Mesendoderm (in vitro differentiated cells): ENCODE data around the gene FCGR1A. TPM values are rescaled to one million over a fixed set of nuclear protein-coding genes. Genes with fewer than 3 reads are reported as not detected.
"Not testable (repeated sequence)": the region's sequence is repeated elsewhere in the genome, so short reads cannot be mapped to it uniquely, and the experiment has no call there.

Experiments used
- DNase-seq: peaks from one replicate; pipeline ENCODE4 v3.0.0; 2013
- H2AK5ac ChIP-seq: 2 replicates; pipeline ENCODE4 v1.6.1; 2013; ENCODE audit warnings: low read length, inconsistent platforms
- H2BK120ac ChIP-seq: 2 replicates; pipeline ENCODE4 v1.6.1; 2013; ENCODE audit warnings: low read depth, mild to moderate bottlenecking, low read length, moderate library complexity, mixed read lengths
- H2BK15ac ChIP-seq: replicated peaks from 2 replicates; pipeline ENCODE4 v1.6.1; 2013; ENCODE audit warnings: low read depth, mild to moderate bottlenecking, moderate library complexity
- H2BK5ac ChIP-seq: 2 replicates; pipeline ENCODE4 v1.6.1; 2013; ENCODE audit warnings: low read length, inconsistent platforms
- H3K18ac ChIP-seq: 2 replicates; pipeline ENCODE4 v1.6.1; 2013; ENCODE audit warnings: mild to moderate bottlenecking, low read length, mixed read lengths
- H3K23ac ChIP-seq: one replicate; pipeline ENCODE4 v1.6.1; 2013; ENCODE audit warnings: low read length
- H3K27ac ChIP-seq: 2 replicates; pipeline ENCODE4 v1.5.1; 2013; ENCODE audit warnings: low read depth, mild to moderate bottlenecking, inconsistent platforms, low read length, moderate library complexity
- H3K27me3 ChIP-seq: 2 replicates; pipeline ENCODE4 v1.6.1; 2013; ENCODE audit warnings: low read length, control low read depth, mild to moderate bottlenecking, inconsistent platforms; ENCODE audit not compliant: insufficient read depth, poor library complexity
- H3K36me3 ChIP-seq: 2 replicates; pipeline ENCODE4 v1.6.1; 2013; ENCODE audit warnings: low read length, inconsistent platforms; ENCODE audit not compliant: control insufficient read depth, insufficient read depth
- H3K4ac ChIP-seq: one replicate; pipeline ENCODE4 v1.6.1; 2013; ENCODE audit warnings: low read depth, mild to moderate bottlenecking, low read length, moderate library complexity
- H3K4me1 ChIP-seq: 2 replicates; pipeline ENCODE4 v1.6.1; 2013; ENCODE audit warnings: low read depth, low read length, inconsistent platforms; ENCODE audit not compliant: control insufficient read depth
- H3K4me2 ChIP-seq: 2 replicates; pipeline ENCODE4 v1.6.1; 2013; ENCODE audit warnings: low read length
- H3K4me3 ChIP-seq: 2 replicates; pipeline ENCODE4 v1.5.1; 2013; ENCODE audit warnings: mild to moderate bottlenecking, low read length
- H3K56ac ChIP-seq: one replicate; pipeline ENCODE4 v1.6.1; 2013; ENCODE audit warnings: low read length
- H3K79me1 ChIP-seq: 2 replicates; pipeline ENCODE4 v1.6.1; 2013; ENCODE audit warnings: low read length, inconsistent platforms
- H3K79me2 ChIP-seq: 2 replicates; pipeline ENCODE4 v1.6.1; 2013; ENCODE audit warnings: mild to moderate bottlenecking, low read length; ENCODE audit not compliant: control insufficient read depth, insufficient read depth
- H3K9ac ChIP-seq: 2 replicates; pipeline ENCODE4 v1.6.1; 2013; ENCODE audit warnings: low read length, inconsistent platforms
- H4K5ac ChIP-seq: one replicate; pipeline ENCODE4 v1.6.1; 2013; ENCODE audit warnings: low read length
- H4K8ac ChIP-seq: one replicate; pipeline ENCODE4 v1.6.1; 2013; ENCODE audit warnings: low read depth, mild to moderate bottlenecking, control low read depth, low read length, moderate library complexity
- WGBS: extraction: QIAGEN DNeasy Blood & Tissue Kit; methylation state at CpG from one replicate; pipeline ENCODE4 v1.1.7; 2013; ENCODE audit warnings: low lambda C conversion rate, missing lambda C conversion rate; ENCODE audit not compliant: insufficient coverage; ENCODE audit errors: extremely low coverage; 5-methylcytosine and 5-hydroxymethylcytosine counted together
- polyA plus RNA-seq, 2 experiments: library from polyadenylated mRNA; stranded (reverse); fragments of 200-250 nt; gene quantifications; one replicate each; pipeline ENCODE4 v1.2.3, GENCODE V29; 2013

The FCGR1A gene
- not detected for polyA plus RNA-seq (2013, experiment 1 of 2)
- polyA plus RNA-seq (2013, experiment 2 of 2): not detected

- H3K4ac ChIP-seq, H3K36me3 ChIP-seq, H3K27ac ChIP-seq, H4K8ac ChIP-seq, H2BK120ac ChIP-seq, H3K23ac ChIP-seq, H3K4me2 ChIP-seq, H3K79me1 ChIP-seq, H3K4me3 ChIP-seq, H4K5ac ChIP-seq, DNase-seq, H3K27me3 ChIP-seq, H2AK5ac ChIP-seq, H2BK5ac ChIP-seq, H3K56ac ChIP-seq, H3K9ac ChIP-seq, H2BK15ac ChIP-seq, H3K18ac ChIP-seq, H3K79me2 ChIP-seq, H3K4me1 ChIP-seq: not testable (repeated sequence)
- WGBS: no CpG with 5 or more reads among the region's 2 CpGs
Measured at GRCh38 chr1:149782600-149782999, at the start of gene FCGR1A. Gene FCGR1A, plus strand, starts transcription at chr1:149782694. Its CDS starts 50 bp downstream, at chr1:149782744.

GRCh38 chr1:149732781-149733180 lies 49.7 kb upstream of the FCGR1A start:
- not testable (repeated sequence) for H4K8ac ChIP-seq, H3K4me1 ChIP-seq, H2BK5ac ChIP-seq, H3K56ac ChIP-seq, H3K4me3 ChIP-seq, H3K18ac ChIP-seq, H2BK15ac ChIP-seq, H3K4me2 ChIP-seq, DNase-seq, H3K27me3 ChIP-seq, H3K36me3 ChIP-seq, H3K23ac ChIP-seq, H2AK5ac ChIP-seq, H2BK120ac ChIP-seq, H3K79me1 ChIP-seq, H3K27ac ChIP-seq, H3K4ac ChIP-seq, H4K5ac ChIP-seq, H3K9ac ChIP-seq, H3K79me2 ChIP-seq
- no CpG with 5 or more reads among the region's 2 CpGs for WGBS

- not testable (repeated sequence) for H3K27me3 ChIP-seq
Measured at GRCh38 chr1:149734692-149735091, 47.8 kb upstream of the FCGR1A start.

GRCh38 chr1:149740148-149740581 lies 42.3 kb upstream of the FCGR1A start:
- not testable (repeated sequence) for H3K4me2 ChIP-seq, H3K27me3 ChIP-seq, H2AK5ac ChIP-seq, H3K4me1 ChIP-seq, H3K79me2 ChIP-seq, H3K18ac ChIP-seq, H3K23ac ChIP-seq, H2BK5ac ChIP-seq, H3K36me3 ChIP-seq, H3K27ac ChIP-seq, H3K9ac ChIP-seq, H4K5ac ChIP-seq, H3K4ac ChIP-seq, H2BK120ac ChIP-seq, H2BK15ac ChIP-seq, H3K56ac ChIP-seq, H4K8ac ChIP-seq, H3K79me1 ChIP-seq
- no CpG with 5 or more reads among the region's 26 CpGs for WGBS
- peak overlapping the region; percentile 17 for H3K4me3 ChIP-seq
- DNase-seq: peak; percentile 80

More at GRCh38 chr1:149734692-149735091, 47.8 kb upstream of the FCGR1A start:
- not testable (repeated sequence) for DNase-seq, H2BK120ac ChIP-seq, H2AK5ac ChIP-seq, H3K79me1 ChIP-seq, H2BK5ac ChIP-seq, H3K18ac ChIP-seq, H4K8ac ChIP-seq, H3K4me2 ChIP-seq, H3K9ac ChIP-seq, H3K56ac ChIP-seq, H4K5ac ChIP-seq, H3K4me1 ChIP-seq, H3K4ac ChIP-seq, H3K36me3 ChIP-seq, H3K27ac ChIP-seq, H3K23ac ChIP-seq, H3K79me2 ChIP-seq, H2BK15ac ChIP-seq, H3K4me3 ChIP-seq
- no CpG with 5 or more reads among the region's 1 CpG for WGBS

GRCh38 chr1:149740590-149741230 lies 41.8 kb upstream of the FCGR1A start:
- DNase-seq, H3K18ac ChIP-seq, H4K5ac ChIP-seq, H3K56ac ChIP-seq, H3K9ac ChIP-seq, H3K23ac ChIP-seq, H3K4me2 ChIP-seq, H3K4ac ChIP-seq, H3K36me3 ChIP-seq, H3K4me3 ChIP-seq, H3K79me1 ChIP-seq, H2BK5ac ChIP-seq, H4K8ac ChIP-seq, H2BK15ac ChIP-seq, H3K79me2 ChIP-seq, H3K4me1 ChIP-seq, H3K27ac ChIP-seq, H2BK120ac ChIP-seq, H2AK5ac ChIP-seq, H3K27me3 ChIP-seq: not testable (repeated sequence)
- WGBS: no CpG with 5 or more reads among the region's 13 CpGs

- not testable (repeated sequence) for H3K79me1 ChIP-seq, H4K8ac ChIP-seq, H2AK5ac ChIP-seq, H3K9ac ChIP-seq, H3K27me3 ChIP-seq, H3K23ac ChIP-seq, H3K56ac ChIP-seq, H3K4me2 ChIP-seq, H3K79me2 ChIP-seq, DNase-seq, H2BK15ac ChIP-seq, H2BK5ac ChIP-seq, H3K4me3 ChIP-seq, H3K4ac ChIP-seq, H3K36me3 ChIP-seq, H3K4me1 ChIP-seq, H2BK120ac ChIP-seq, H3K27ac ChIP-seq, H4K5ac ChIP-seq, H3K18ac ChIP-seq
- WGBS: no CpG with 5 or more reads among the region's 5 CpGs
Measured at GRCh38 chr1:149741914-149742313, 40.6 kb upstream of the FCGR1A start.
